ENCODE data around the gene PCSK6.

DNA sequence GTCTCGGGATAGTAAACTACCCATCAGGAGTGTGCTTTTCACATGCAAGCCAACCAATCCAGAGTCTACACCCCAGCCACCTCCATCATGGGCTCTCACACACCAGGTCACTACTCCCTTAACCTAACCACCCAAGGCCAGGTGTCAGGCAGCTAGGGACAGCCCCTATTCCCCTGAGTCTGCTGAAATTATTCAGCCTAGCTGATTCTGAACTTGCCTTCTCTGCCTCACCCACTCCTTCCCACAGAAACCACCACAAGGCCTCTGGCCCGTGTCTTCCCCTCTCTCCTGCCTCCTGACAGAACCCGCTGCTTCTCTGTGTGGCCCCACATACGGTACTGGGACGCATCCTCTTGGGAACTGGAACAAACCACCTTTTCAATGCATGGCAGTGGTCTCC lies 82.1 kb downstream of the PCSK6 start:
- TF ChIP-seq, protein P1, sequence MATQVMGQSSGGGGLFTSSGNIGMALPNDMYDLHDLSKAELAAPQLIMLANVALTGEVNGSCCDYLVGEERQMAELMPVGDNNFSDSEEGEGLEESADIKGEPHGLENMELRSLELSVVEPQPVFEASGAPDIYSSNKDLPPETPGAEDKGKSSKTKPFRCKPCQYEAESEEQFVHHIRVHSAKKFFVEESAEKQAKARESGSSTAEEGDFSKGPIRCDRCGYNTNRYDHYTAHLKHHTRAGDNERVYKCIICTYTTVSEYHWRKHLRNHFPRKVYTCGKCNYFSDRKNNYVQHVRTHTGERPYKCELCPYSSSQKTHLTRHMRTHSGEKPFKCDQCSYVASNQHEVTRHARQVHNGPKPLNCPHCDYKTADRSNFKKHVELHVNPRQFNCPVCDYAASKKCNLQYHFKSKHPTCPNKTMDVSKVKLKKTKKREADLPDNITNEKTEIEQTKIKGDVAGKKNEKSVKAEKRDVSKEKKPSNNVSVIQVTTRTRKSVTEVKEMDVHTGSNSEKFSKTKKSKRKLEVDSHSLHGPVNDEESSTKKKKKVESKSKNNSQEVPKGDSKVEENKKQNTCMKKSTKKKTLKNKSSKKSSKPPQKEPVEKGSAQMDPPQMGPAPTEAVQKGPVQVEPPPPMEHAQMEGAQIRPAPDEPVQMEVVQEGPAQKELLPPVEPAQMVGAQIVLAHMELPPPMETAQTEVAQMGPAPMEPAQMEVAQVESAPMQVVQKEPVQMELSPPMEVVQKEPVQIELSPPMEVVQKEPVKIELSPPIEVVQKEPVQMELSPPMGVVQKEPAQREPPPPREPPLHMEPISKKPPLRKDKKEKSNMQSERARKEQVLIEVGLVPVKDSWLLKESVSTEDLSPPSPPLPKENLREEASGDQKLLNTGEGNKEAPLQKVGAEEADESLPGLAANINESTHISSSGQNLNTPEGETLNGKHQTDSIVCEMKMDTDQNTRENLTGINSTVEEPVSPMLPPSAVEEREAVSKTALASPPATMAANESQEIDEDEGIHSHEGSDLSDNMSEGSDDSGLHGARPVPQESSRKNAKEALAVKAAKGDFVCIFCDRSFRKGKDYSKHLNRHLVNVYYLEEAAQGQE (IDR thresholded peaks at IDR 0.05; ENCODE audit: insufficient read depth in 1 of 2, low read depth in 2 of 2, low read length in 1 of 2), result no peak
- TF ChIP-seq CTCF (IDR thresholded peaks at IDR 0.05), result no peak

Measured in Panc1 (cell line).